ENCODE measurements around the gene BCDIN3D.

Gene BCDIN3D

GRCh38 chr12:49842519-49843352 is at the start of gene BCDIN3D:
Gene BCDIN3D (minus strand): TSS chr12:49843106. CDS start chr12:49843087, 19 bp downstream.
- peak; percentile 95 for DNase-seq (ENCODE audit: low spot score)
- peak within 1 kb of the TSS; percentile 77 for H3K4me3 ChIP-seq
- TF ChIP-seq CTCF (IDR thresholded peaks at IDR 0.05), result no peak
- peak within 1 kb of the TSS; percentile 87 to 94 for H3K27ac ChIP-seq

- H3K4me3 ChIP-seq, result no peak overlapping the region
- no peak for TF ChIP-seq CTCF (IDR thresholded peaks at IDR 0.05)
- H3K27ac ChIP-seq, result no peak overlapping the region
- DNase-seq (ENCODE audit: low spot score), result no peak
Measured at GRCh38 chr12:49892084-49892731, 49.3 kb upstream of the BCDIN3D start.

- TF ChIP-seq CTCF (IDR thresholded peaks at IDR 0.05), result no peak
- H3K27ac ChIP-seq, result no peak overlapping the region
- DNase-seq (ENCODE audit: low spot score), result no peak
- H3K4me3 ChIP-seq, result no peak overlapping the region
Measured at GRCh38 chr12:49891476-49891875, 48.6 kb upstream of the BCDIN3D start.

- no peak for DNase-seq (ENCODE audit: low spot score)
- Histone ChIP-seq H3K4me3 (no peak overlapping the region), H3K27ac (no peak overlapping the region)
- no peak for TF ChIP-seq CTCF (IDR thresholded peaks at IDR 0.05)
Measured at GRCh38 chr12:49891012-49891411, 48.1 kb upstream of the BCDIN3D start.

- TF ChIP-seq CTCF (IDR thresholded peaks at IDR 0.05), result no peak
Measured at GRCh38 chr12:49890096-49890461, 47.2 kb upstream of the BCDIN3D start.

GRCh38 chr12:49889361-49890095 is 46.6 kb upstream of the BCDIN3D start:
- DNase-seq (ENCODE audit: low spot score), result no peak
- H3K27ac ChIP-seq, result no peak overlapping the region

More at GRCh38 chr12:49890096-49890461, 47.2 kb upstream of the BCDIN3D start:
- DNase-seq (ENCODE audit: low spot score), result no peak
- Histone ChIP-seq H3K4me3 (no peak overlapping the region), H3K27ac (no peak overlapping the region)

More at GRCh38 chr12:49889361-49890095, 46.6 kb upstream of the BCDIN3D start:
- H3K4me3 ChIP-seq, result no peak overlapping the region
- no peak for TF ChIP-seq CTCF (IDR thresholded peaks at IDR 0.05)
